Lower leg skin (tissue), 4 donors: Measurements from ENCODE around the gene TBRG4. TPM values are rescaled to one million over a fixed set of nuclear protein-coding genes. Genes with fewer than 3 reads are reported as not detected.

Source experiments
- DNase-seq, 2 donors: peaks; one replicate each; pipeline ENCODE4 v3.0.0-alpha.2; 2019; ENCODE audit warnings: low spot score in 2 of 2
- H3K4me3 ChIP-seq: fragments of 200-600 bp; sonication (generic); 2 replicates; pipeline ENCODE4 v1.5.1; 2017; ENCODE audit warnings: mild to moderate bottlenecking, low read depth; ENCODE audit not compliant: poor library complexity, severe bottlenecking
- CTCF ChIP-seq, 3 donors: fragments of 450-650 bp; IDR thresholded peaks; one replicate each; pipeline ENCODE4 v1.5.1; 2016; ENCODE audit warnings: antibody characterized with exemption in 3 of 3, mild to moderate bottlenecking in 3 of 3, moderate library complexity in 2 of 3
- POLR2A ChIP-seq, 2 donors: fragments of 450-650 bp; IDR thresholded peaks; one replicate each; pipeline ENCODE4 v1.6.1; 2016 to 2017; ENCODE audit warnings: antibody characterized with exemption in 2 of 2, mild to moderate bottlenecking in 1 of 2, moderate library complexity in 1 of 2
- WGBS, 2 donors: methylation state at CpG; one replicate each; pipeline ENCODE4 v1.1.5; 2018; 5-methylcytosine and 5-hydroxymethylcytosine counted together
- intact Hi-C: fragments of 100-400 bp; cut with DNase I; formaldehyde crosslinking; loops from one replicate; pipeline ENCODE4 v1.15.0; 2023; ENCODE audit warnings: low total_unique reads
- total RNA-seq, 4 donors: library from RNA; depleted of rRNA; stranded (reverse); fragments of >200 nt; gene quantifications; one replicate each; pipeline ENCODE4 v1.1.0, GENCODE V29; 2016

The TBRG4 gene
- total RNA-seq, 4 donors from 2014 or later = 46.0 to 62.3 (median 58.1) TPM

GRCh38 chr7:45088146-45088701 lies 23.3 kb downstream of the TBRG4 start:
- WGBS, 2 donors = 49 to 57% methylated on average over 25 to 28 of the region's 29 CpGs
- intact Hi-C loops = no loop called here
- DNase-seq = no peak

GRCh38 chr7:45087301-45088145 lies 24.0 kb downstream of the TBRG4 start:
- WGBS, 2 donors = 86 to 99% methylated on average over 4 to 6 of the region's 6 CpGs
- no peak overlapping the region for H3K4me3 ChIP-seq
- intact Hi-C loops = no loop called here
- TF ChIP-seq POLR2A (IDR thresholded peaks at IDR 0.05) (no peak), CTCF (IDR thresholded peaks at IDR 0.05) (no peak)
- DNase-seq = no peak

More at GRCh38 chr7:45088146-45088701, 23.3 kb downstream of the TBRG4 start:
- H3K4me3 ChIP-seq = no peak overlapping the region
- TF ChIP-seq CTCF (IDR thresholded peaks at IDR 0.05) (no peak), POLR2A (IDR thresholded peaks at IDR 0.05) (no peak)

- TF ChIP-seq CTCF (IDR thresholded peaks at IDR 0.05) (no peak), POLR2A (IDR thresholded peaks at IDR 0.05) (no peak)
- intact Hi-C loops = no loop called here
- WGBS, 2 donors = 80 to 82% methylated on average over 14 to 15 of the region's 15 CpGs
- no peak overlapping the region for H3K4me3 ChIP-seq
- no peak for DNase-seq
Observed at GRCh38 chr7:45086331-45087065, 25.0 kb downstream of the TBRG4 start.

GRCh38 chr7:45085619-45086200 lies 25.8 kb downstream of the TBRG4 start:
- intact Hi-C loops = no loop called here
- no peak for DNase-seq
- TF ChIP-seq CTCF (IDR thresholded peaks at IDR 0.05) (no peak), POLR2A (IDR thresholded peaks at IDR 0.05) (no peak)
- WGBS, 2 donors = 86 to 91% methylated on average over 11 to 17 of the region's 23 CpGs
- H3K4me3 ChIP-seq = no peak overlapping the region

- no peak for TF ChIP-seq CTCF (IDR thresholded peaks at IDR 0.05)
- no peak for DNase-seq
- no peak overlapping the region for H3K4me3 ChIP-seq
- whole genome bisulfite sequencing, 2 donors = 80 to 86% methylated on average over 13 to 24 of the region's 24 CpGs
- intact Hi-C loops = no loop called here
Observed at GRCh38 chr7:45084901-45085618, 26.4 kb downstream of the TBRG4 start.
